ENCODE results near the gene BCO1. TPM values are rescaled to one million over a fixed set of nuclear protein-coding genes. Genes with fewer than 3 reads are reported as not detected.

BCO1 gene
- polyA plus RNA-seq, 1 donor: 2.8 TPM

DNA sequence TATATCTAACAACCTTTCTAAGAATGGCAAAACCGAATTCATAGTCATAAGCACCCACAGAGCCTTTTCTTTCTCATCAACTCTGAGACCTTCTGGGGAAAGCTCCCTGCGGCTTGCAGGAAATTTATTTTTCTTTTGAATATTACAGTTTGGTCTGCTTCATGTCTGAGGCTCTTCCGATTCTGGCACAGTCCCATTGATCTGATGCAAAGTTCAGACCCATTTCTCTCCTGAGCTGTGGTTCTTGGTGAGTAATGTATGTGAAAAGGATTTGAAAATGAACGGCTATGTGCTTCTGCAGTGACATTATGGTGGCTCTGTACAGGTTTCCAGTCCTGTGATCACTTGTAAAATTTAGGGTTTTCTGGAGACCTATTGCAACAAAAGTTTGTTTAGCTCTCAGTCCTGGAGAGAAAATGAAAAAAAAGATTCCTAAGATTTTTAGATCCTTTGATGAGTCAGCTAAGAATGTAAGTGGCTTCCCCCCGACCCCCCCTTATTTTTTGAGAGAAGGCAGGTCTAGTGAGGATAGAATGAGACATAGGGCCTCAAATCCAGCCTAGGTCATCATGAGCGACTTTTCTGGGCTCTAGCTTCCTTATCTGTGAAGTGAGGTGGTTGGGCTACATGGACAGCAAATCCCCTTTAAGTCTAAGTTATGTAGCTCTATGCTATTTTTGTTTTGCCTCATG, 80.9 kb downstream of the BCO1 start:
- DNase-seq: no peak

- DNase-seq: no peak
These were observed 82.5 kb downstream of the BCO1 start for GRCh38 chr16:81321039-81321438.

- no peak for DNase-seq
These were observed 83.0 kb downstream of the BCO1 start for GRCh38 chr16:81321536-81321935.

GRCh38 chr16:81324808-81325207, 86.3 kb downstream of the BCO1 start:
- no peak for DNase-seq

GRCh38 chr16:81327011-81327410, 88.5 kb downstream of the BCO1 start:
- DNase-seq: no peak

GRCh38 chr16:81327447-81328196, 89.1 kb downstream of the BCO1 start:
- DNase-seq: no peak

GRCh38 chr16:81329947-81330346, 91.5 kb downstream of the BCO1 start:
- no peak for DNase-seq

DNA sequence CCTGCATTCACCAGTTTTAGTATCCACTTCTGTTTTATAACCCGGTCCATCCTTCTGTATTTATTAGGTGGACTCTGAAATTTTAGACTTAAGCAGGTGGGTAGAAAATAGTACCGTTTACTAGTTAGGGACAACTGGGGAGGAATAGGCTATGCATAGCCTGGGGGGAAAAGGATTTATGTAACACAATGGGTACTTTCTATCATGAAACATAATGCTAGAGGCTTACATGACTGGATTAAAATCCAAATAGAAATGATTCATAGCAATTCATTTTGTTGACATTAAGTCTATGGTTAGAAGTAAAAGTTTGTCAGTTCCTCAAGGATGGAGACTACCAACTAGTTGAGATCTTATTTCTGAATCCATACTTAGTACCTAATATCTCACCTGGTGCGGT, 94.9 kb downstream of the BCO1 start:
- no peak for DNase-seq

- DNase-seq: no peak
These were observed 97.2 kb downstream of the BCO1 start for GRCh38 chr16:81335669-81336068.

DNA sequence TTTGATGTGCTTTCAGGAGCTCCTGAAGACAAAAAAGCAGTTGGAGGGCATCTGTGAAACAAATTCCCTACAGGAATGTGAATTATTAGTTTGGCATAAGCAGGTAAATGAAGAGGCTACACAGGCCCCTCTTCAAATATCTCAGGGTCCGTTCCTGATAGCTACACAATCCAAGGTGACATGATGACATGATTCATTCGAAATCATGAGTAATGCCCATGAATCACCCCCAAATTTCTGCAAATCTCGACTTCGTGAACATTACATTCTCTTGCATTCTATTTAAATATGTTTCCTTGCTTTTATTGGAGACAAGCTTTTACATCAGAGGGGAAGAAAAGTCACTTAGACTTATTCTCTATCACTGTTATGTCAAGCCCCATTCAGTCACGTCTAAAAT, 98.6 kb downstream of the BCO1 start:
- DNase-seq: no peak

Other genes starting within 250 kb of the BCO1 start
- gene CMC2, start 231.8 kb upstream of the BCO1 start, polyA plus RNA-seq (ENCODE audit: insufficient read length): 72.8 TPM
- 32.1 TPM for gene CENPN, start 231.5 kb upstream of the BCO1 start, polyA plus RNA-seq (ENCODE audit: insufficient read length)
- gene ATMIN, start 202.8 kb upstream of the BCO1 start, polyA plus RNA-seq (ENCODE audit: insufficient read length): 54.0 TPM
- 1.9 TPM for gene C16orf46, start 161.5 kb upstream of the BCO1 start, polyA plus RNA-seq (ENCODE audit: insufficient read length)
- 98.1 TPM for gene GCSH, start 142.3 kb upstream of the BCO1 start, polyA plus RNA-seq (ENCODE audit: insufficient read length)
- 3.6 TPM for gene GAN, start 76.3 kb downstream of the BCO1 start, polyA plus RNA-seq (ENCODE audit: insufficient read length)
- 44.3 TPM for gene CMIP, start 206.1 kb downstream of the BCO1 start, polyA plus RNA-seq (ENCODE audit: insufficient read length)